ENCODE measurements around the gene CD151.

CD151 gene

DNA sequence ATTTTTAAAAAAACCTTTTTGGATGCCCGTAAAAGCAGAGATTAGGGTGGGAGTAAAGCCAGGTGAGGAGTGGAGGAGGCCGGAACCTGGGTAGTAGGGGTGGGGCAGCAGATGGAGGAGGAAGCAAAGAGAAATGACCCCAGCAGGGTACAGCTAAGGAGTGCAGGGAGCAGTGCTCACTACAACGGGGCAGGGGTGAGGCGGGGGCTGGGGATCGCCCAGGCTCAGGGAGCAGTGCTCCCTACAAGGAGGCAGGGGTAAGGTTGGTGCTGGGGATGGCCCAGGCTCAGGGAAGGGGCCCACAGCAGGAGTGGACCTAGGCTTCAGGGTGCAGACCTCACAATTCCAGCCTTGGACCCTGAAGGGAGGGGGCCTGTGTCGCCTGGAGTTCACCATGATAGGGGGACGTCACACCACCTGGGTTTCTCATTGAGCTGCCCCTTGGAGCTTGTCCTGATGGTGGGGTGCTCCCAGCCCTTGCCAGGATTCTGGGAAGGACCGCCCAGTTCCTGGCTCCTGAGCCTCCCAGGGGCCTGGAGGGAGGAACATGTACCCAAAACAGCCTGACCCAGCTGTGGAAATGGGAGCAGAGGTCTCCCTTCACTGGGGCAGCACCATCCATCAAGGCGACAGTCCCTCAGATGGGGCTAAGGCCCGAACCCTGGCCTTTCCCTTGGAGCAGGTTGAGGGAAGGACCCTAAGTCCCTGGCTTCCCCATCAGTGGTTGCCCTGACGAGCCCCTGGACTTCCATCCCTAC, 16.9 kb upstream of the CD151 start:
- DNase-seq (ENCODE audit: low read depth in 2 of 2): no peak

DNA sequence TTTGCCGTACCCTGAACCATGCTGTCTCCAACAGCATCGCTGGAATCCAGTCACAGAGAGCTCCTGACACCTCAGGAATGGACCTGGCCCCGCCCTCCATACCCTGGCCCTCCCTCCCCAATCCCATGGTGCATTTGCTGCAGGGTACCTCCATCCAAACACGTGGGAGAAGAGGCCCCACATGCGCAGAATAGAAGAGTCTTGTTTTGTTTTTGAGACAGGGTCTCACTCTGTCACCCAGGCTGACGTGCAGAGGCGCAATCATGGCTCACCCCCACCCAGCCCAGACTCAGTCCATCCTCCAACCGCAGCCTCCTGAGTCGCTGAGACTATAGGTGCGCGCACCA, 16.3 kb upstream of the CD151 start:
- no peak for DNase-seq (ENCODE audit: low read depth in 2 of 2)

DNA sequence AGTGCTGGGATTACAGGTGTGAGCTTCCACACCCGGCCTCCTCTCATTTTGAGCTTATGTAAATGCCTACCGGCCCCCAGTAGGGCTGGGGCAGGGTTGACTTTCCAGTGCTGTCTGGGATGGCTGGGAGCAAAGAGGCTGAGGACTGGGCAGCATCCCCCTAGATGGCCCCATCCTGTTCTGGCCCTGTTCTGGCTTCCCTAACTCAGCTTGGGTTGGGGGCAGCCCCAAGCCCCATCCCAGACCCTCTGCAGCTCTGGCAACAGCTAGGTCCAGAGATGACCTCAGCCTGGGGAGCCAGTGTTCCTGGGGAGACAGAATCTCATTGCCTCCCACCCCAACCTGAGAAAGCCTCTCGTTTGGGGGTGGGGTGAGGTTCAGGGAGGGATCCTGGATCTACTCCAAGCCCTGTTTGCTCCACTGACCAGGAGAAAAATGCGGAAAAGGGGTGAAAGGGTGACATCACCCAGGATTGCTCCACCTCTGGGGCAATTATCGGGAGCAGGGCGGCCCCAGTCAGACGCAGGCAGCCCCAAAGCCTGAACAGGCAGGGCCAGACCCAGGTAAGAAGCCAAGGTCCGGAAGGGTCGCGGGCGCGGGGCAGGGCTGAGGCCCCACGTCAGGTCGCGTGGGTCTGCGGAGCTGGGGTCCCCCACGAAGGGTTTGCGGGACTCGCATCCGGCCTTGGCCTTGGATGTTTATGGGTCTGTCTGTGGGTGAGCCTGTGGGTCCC, 14.2 kb upstream of the CD151 start, which contains the start of gene PNPLA2:
Gene PNPLA2, plus strand, starts transcription at position 519 of the 733 bp plus-strand sequence. CDS start 805 bp downstream, outside the sequence.
- DNase-seq (ENCODE audit: low read depth in 2 of 2): no peak

DNA sequence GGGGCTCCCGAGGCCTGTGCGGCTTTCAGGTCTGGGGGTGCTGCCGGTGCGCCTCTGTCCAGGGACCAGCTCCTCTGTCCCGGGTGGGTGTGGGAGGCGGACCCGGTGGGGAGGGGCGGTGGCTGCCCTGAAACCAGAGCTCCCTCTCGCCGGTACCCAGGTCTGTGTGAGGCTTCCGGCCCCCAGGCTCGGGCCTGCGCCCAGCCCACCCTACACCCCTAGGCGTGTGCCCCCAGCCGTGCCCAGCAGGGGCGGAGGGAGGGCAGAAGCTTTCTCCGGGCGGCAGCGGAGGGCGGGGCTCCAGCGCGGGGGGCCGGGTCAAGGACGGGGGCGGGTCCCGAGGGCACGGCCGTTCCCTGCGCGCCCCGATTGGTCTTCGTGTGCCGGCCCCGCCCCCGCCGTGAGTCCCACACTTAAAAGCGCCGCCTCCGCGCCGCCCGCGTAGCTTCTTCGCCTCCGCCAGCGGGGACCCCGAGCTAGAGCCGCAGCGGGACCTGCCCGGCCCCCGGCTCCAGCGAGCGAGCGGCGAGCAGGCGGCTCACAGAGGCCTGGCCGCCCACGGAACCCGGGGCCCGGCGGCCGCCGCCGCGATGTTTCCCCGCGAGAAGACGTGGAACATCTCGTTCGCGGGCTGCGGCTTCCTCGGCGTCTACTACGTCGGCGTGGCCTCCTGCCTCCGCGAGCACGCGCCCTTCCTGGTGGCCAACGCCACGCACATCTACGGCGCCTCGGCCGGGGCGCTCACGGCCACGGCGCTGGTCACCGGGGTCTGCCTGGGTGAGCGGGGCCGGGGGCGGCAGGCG, 13.4 kb upstream of the CD151 start:
- peak; percentile 68 to 71 for DNase-seq (ENCODE audit: low read depth in 2 of 2)

DNA sequence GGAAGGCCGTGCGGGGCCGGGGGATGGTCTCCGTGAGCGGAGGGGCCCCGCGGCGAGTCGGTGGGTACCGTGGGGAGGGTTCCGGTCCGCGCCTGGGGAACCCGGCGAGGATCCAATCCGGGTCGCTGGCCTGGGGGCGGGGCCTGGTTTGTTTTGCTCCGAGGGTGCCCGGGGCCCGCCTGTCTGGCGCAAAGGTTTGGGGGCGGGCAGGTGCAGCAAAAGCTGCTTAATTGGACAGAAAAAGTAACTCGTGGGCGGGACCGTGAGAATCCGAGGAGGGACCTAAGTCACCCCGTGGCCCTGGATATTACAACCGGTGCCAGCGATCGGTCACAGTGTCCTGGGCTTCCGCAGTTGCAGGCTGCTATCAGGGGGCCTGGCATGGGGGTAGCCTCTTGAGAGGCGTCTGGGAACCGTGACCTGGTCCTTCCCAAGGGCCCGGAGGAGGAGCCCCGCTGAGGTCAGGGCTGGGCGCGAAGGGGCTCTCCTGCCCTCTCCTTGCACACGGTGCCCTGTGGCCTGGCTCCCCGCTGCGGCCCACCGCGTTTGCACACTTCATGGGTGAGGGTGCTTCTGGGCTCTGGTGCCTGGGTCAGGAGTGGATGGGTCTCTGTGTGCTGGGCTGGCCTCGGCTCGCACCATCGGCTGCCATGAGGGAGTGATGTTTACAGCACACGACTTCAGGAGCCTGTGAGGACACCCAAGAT, 12.7 kb upstream of the CD151 start:
- DNase-seq (ENCODE audit: low read depth in 2 of 2): no peak

DNA sequence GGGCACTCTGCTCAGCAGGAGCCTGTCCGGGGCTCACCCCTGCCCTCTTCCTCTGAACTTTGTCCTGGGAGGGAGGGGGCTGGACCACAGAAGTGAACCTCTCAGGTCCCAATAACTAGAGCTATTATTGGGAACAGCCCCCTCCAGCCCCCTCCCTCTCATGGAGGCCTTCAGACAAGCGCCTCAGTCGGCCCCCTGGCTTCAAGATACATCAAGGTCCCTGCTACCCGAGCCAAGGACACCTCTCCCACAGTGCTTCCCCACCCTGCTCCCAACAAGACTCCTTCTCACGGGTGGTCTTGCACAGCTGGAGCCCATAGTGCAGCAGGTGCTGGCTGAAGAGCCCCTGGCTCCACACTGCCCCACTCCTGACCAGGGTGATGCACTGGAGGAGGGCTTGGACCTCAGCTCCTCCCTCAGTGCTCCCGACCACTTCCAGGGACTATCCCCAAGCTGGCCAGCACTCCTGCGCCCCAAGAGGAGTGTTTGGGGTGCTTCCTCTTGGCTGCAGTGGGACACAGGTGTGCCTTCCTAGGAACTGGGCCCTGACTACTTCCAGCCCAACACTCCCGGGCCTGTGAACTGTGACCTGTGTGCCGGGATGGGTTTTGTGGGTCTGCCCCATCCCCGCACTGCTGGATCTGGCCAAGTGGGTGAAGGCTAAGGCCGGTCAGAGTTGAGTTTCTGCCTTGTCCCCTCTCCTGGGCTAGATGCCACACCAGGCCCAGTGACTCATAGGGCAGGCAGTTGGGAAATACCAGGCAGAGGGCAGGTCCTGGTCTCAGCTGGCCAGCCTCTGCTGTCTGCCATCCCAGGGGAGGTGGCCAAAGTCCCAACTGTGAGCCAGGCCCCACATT, 11.9 kb upstream of the CD151 start:
- no peak for DNase-seq (ENCODE audit: low read depth in 2 of 2)

DNA sequence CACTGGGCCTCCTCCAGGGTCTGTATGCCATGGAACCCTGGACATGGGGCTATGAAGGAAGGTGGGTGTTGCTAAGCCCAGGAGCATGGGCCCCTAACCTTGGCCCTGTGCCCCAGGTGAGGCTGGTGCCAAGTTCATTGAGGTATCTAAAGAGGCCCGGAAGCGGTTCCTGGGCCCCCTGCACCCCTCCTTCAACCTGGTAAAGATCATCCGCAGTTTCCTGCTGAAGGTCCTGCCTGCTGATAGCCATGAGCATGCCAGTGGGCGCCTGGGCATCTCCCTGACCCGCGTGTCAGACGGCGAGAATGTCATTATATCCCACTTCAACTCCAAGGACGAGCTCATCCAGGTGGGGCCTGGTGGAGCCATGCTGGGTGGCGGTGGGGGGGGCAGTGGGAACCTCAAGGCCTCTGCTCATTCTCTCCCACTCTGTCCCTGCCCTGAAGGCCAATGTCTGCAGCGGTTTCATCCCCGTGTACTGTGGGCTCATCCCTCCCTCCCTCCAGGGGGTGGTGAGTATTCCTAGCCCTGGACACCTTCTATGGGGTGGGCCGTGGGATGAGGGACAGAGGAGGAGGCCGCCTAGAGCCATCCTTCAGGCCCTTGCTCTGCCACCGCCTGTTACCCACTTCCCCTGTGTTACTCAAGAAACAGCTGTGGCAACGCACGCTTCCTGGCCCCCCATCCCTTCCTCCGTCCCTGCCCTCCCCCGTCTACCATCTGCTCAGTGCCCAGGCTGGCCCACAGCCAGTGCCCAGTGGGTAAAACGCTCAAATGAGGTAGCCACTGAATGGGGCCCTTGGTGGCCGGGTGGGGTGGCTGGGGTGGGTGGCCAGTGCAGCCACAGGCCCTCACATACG, 11.0 kb upstream of the CD151 start:
- DNase-seq (ENCODE audit: low read depth in 2 of 2): no peak

DNA sequence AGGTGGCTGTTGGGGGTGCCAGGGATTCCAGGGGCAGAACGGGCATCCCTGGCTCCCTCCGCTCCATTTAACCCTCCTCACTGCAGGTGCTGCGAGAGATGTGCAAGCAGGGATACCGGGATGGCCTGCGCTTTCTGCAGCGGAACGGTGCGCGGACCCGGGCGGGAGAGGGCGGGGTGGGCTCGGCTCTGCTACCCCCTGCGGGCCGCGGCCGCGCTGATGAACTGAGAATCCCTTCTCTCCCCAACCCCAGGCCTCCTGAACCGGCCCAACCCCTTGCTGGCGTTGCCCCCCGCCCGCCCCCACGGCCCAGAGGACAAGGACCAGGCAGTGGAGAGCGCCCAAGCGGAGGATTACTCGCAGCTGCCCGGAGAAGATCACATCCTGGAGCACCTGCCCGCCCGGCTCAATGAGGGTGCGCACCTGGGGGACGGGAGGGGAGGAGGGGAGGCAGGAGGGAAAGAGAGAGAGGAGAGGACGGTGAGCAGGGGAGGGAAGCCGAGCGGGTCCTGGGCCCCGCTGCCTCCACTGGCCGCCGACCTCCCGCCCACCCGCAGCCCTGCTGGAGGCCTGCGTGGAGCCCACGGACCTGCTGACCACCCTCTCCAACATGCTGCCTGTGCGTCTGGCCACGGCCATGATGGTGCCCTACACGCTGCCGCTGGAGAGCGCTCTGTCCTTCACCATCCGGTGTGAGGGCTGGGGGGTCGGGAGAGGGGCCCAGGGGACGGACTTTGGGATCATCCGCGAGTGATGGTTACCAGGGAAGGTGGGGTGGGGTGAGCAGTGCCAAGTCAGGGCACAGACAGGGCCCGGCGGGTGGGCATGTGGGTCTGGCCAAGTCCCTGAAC, 9.1 kb upstream of the CD151 start:
- no peak for DNase-seq (ENCODE audit: low read depth in 2 of 2)

DNA sequence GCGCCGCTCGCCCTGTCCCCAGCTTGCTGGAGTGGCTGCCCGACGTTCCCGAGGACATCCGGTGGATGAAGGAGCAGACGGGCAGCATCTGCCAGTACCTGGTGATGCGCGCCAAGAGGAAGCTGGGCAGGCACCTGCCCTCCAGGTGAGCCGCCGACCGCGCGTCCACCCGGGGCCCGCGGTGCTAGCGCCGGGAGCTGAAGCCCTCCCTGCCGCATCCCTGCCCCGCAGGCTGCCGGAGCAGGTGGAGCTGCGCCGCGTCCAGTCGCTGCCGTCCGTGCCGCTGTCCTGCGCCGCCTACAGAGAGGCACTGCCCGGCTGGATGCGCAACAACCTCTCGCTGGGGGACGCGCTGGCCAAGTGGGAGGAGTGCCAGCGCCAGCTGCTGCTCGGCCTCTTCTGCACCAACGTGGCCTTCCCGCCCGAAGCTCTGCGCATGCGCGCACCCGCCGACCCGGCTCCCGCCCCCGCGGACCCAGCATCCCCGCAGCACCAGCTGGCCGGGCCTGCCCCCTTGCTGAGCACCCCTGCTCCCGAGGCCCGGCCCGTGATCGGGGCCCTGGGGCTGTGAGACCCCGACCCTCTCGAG, 8.4 kb upstream of the CD151 start:
- DNase-seq (ENCODE audit: low read depth in 2 of 2): no peak

DNA sequence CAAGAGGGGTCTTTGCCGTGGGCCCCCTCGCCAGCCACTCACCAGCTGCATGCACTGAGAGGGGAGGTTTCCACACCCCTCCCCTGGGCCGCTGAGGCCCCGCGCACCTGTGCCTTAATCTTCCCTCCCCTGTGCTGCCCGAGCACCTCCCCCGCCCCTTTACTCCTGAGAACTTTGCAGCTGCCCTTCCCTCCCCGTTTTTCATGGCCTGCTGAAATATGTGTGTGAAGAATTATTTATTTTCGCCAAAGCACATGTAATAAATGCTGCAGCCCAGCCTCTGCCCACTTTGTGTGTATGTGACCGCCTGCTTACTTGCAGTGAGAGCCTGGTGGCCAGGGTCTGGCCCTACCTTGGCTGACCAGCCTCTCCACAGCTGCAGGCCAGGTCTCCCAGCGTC, 7.8 kb upstream of the CD151 start:
- DNase-seq (ENCODE audit: low read depth in 2 of 2): no peak

DNA sequence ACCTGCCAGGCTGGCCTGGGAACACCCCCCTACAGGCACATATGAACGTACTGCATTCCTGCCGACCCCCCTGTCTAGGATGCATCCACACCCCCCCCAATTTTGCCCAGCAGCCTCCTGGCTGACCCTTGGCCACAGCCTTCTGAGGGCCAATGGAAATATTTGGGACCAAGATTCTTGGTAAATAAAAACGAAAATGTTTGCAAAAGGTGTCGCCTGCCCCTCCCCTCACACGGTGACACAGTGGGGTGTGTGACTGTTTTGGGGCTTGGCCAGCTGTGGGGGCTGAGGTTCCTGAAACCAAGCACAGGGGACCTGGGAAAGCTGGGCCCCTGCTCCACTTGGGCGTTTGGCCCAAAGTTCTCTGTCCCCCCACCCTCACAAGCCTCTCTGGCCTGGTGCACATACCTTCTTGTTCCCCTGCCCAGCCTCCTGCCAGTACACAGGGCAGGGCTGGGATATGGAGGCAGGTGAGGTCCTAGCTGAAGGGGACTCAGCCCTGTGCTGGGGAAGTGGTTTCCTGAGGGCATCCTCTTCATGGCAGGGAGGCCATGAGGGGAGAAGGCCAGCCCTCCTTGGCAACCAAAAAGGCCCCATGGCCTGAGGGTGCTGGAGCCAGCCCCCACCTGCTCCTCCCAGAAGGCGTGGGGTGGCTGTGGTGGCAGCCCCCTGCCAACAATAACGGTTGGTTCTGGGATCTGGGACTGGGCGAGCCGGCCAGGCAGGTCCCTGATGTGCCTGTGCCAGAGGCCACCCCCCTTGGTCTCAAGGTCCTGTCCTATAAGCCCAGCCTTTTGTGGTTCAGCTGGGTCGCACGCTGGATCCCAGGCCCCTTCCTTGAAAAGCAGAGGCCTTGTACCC, 7.2 kb upstream of the CD151 start:
- DNase-seq (ENCODE audit: low read depth in 2 of 2): no peak

DNA sequence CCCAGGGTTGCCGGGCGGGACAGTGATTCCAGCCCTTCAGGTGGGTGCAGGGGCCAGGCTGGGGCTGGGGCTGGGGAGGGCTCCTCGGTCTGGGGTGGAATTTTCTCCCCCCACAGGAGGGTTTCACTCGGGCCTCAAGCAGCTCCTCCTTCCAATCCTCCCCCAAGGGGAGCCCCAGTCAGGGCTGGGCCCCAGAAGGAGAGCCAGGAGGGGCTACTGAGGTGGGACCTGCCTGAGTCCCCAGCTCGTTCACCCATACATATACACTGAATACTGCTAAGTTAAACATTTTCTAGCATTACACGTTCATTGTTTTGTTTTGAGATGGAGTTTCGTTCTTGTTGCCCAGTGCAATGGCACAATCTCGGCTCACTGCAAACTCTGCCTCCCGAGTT, 6.5 kb upstream of the CD151 start:
- no peak for DNase-seq (ENCODE audit: low read depth in 2 of 2)

DNA sequence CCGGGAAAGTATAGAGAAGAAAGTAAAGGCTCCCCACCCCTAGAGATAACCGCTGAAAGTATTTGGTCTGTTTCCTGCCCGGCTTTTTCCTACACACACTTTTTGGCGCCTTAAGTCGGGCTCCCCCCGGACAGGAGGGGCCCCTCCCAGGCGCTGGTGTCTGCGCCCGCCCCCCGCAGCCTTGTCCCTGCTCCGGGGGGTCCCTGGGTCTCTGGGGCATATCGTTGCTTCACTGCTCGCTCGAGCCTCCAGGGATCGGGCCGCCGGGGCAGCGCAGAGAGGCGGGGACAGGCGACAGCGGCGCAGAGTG, 6.0 kb upstream of the CD151 start:
- DNase-seq (ENCODE audit: low read depth in 2 of 2): no peak

DNA sequence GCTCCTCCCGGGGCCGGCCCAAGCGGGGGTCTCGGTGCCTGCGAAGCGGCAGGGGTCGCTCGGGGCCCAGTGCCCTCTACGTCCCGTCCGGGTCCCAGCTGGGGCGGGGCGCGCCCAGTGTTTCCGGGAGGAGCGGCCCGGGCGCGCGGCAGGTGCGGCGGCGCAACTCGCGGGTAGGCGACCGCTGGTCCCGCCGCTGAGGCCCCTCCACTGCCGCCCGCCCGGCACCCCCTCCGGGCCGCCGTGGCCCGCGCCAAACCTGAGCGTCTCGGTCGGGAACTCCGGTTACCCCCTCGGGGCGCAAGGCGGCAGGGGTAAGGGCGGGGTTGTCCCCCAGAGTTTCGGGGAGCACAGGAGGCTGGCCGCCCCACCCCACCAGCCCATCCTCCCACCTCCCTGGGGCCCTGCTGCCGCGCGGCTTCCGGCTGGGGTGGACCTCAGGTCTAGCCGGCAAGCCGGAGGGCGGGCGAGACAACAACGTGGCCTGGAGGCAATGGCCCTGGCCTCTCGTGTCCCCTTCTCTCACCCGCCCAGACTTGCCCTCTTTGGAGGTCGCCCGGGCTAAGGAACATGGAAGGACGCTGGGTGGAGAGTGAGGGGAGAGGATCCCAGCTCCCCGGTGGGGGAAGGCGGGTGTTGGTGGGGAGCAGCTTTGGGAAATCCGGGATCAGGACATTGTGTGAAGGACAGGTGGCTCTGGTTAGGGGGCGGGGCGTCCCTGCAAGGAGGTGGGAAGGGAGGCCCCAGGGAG, 5.4 kb upstream of the CD151 start:
- no peak for DNase-seq (ENCODE audit: low read depth in 2 of 2)

DNA sequence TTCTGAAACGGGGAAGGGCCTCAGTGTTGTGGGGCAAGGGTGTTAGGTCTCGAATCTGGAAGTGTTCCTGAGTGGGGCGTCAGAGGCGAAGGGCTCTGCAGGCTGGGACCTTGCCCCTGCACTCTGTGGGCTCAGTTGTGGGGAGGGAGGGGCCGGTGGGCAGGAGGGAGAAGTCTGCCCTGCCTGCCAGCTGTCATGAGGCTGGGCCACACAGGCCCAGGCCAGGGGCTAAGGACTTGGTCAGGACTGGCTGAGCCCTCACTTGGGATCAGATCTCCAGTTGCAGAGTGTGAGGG, 4.9 kb upstream of the CD151 start, which contains the start of gene CRACR2B:
Gene CRACR2B, plus strand, starts transcription at position 23 of the 296 bp plus-strand sequence. CDS start 689 bp downstream, outside the sequence.
- DNase-seq (ENCODE audit: low read depth in 2 of 2): no peak

DNA sequence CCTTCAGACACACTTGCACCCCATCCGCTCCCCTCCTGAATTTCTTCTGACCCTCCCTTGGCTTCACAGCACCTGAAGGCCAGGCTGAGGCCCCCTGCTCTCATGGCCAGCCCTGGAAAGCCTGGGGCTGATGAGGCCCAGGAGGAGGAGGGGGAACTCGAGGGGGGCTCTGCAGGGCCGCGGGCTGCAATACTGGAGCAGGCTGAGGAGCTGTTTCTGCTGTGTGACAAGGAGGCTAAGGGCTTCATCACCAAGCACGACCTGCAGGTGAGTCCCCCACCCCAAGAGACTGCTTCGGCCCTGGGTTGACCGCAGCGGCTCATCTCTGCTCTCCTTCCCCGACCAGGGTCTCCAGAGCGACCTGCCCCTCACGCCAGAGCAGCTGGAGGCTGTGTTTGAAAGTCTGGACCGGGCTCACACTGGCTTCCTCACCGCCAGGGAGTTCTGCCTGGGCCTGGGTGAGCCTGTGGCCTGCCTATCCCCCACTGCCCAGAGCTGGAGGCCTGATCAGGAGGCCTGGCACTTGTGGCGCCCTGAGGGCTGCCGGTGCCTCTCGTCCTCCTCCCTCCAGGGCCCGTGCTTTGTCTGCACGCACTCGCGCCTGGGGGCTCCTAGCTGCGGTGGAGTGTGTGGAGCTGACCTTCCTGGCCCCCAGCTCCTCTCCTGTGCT, 4.1 kb upstream of the CD151 start:
- no peak for DNase-seq (ENCODE audit: low read depth in 2 of 2)

Measured in fibroblast of skin of left quadriceps (primary cell).